Measurements from ENCODE around the gene PIM3.
"Not testable (repeated sequence)": the region's sequence is repeated elsewhere in the genome, so short reads cannot be mapped to it uniquely, and the experiment has no call there.

PIM3 gene

DNA sequence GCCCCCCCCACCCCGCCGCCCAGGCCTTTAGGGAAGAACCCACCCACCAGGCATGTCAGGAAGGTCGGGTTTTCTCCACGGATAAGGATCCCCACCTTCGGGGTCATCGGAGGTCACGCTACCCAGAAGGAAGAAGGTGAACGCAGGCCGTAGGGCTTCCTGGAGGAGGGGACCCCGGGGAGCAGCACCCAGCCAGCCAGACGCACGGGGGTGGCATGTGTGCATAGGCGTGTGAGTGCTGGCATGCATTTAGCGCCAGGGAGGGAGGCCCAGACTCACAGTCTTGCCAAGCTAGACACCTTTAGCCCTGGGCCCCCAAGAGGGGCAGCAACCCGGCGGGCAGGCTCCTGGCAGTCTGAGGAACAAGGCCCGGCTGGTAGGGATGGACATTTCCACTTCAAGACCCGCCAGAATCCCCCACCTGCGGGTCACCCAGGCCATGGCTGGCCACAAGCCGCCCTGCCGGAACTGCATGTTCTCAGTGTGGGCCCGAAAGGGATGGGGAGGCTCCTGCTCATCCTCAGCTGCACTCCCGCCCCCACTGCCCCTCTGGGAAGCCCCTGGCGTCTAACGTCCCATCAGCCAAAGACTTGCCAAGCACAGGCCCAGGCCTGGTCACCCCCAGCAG is 16.7 kb upstream of the PIM3 start:
- DNase-seq = no peak

DNA sequence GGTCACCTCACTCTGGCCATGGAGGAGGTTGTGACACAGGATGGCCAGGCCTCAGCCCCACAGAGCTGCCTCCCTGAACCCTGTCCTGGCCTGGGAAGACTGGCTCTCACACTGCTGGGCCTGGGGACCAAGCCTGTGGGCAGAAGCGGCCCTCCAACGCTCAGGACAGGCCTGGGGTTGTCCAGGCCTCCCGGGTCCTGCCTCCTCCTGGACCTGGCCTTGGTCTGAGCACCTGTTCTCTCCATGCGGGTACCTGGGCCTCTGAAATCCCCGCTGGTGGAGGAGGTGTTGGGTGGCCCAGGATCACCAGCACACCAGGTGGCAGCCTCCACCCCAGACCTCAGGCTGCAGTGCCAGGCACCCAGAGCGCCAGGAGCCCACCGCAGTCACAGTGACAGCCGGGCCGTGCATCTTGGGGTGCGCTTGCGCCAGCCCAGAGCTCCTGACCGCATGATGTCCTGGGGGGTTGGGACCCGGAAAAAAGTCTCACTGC is 16.1 kb upstream of the PIM3 start:
- no peak for DNase-seq

DNA sequence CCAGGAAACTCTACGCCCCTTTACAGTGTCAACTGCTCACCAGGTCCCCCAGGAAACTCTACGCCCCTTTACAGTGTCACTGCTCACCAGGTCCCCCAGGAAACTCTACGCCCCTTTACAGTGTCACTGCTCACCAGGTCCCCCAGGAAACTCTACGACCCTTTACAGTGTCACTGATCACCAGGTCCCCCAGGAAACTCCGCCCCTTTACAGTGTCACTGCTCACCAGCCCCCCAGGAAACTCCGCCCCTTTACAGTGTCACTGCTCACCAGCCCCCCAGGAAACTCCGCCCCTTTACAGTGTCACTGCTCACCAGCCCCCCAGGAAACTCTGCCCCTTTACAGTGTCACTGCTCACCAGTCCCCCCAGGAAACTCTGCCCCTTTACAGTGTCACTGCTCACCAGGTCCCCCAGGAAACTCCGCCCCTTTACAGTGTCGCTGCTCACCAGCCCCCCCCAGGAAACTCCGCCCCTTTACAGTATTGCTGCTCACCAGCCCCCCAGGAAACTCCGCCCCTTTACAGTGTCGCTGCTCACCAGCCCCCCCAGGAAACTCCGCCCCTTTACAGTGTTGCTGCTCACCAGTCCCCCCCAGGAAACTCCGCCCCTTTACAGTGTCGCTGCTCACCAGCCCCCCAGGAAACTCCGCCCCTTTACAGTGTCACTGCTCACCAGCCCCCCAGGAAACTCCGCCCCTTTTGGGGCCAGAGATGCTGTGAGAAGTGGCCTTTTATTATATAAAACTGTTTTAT is 15.4 kb upstream of the PIM3 start:
- not testable (repeated sequence) for DNase-seq

DNA sequence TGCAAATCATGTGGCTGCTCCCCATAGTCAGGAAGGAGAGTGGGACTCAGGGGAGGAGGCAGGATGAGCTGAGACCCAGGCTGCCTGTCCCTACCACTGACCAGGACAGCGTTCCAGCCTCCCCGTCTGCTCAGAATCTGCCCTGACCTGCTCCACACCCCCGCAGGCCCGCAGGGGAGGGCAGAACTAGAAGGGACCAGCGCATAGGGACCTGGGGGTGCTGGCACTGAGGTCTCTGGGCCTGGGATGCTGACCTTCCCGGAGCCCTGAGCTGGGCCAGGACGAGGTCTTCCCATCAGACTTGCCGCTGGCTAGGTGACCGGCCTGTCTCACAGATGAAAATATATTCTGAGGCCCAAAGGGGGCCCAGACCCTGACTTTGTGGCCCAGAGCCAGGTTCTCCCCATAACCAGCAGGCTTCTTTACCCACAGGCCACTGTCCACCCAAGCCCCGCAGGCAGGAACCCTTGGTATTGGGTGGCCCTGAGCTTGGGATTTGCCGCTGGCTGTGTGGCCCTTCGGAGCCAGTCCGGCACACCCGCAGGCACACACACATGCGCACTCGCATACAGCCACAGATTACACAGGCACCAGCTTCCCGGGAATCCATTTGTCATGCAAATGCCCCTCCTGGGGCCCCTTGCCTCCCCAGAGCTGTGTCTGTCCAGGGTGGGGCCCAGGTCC is 13.8 kb upstream of the PIM3 start:
- no peak for DNase-seq

DNA sequence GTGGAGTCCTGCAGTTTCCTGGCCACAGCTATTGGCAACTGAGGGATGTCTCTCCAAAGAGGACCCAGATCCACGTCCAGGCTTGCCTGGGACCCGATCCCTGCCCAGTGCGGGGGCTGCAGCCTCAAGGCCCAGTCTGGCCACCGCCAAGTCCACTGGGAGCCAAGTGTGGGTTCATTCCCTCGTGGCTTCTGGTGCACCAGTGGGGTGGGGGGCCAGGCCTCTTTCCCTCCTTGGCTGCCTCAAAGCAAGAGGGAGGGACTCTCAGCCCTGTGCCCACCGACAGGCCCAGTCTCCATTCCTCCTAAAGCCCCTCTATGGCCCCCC is 13.3 kb upstream of the PIM3 start:
- DNase-seq = no peak

DNA sequence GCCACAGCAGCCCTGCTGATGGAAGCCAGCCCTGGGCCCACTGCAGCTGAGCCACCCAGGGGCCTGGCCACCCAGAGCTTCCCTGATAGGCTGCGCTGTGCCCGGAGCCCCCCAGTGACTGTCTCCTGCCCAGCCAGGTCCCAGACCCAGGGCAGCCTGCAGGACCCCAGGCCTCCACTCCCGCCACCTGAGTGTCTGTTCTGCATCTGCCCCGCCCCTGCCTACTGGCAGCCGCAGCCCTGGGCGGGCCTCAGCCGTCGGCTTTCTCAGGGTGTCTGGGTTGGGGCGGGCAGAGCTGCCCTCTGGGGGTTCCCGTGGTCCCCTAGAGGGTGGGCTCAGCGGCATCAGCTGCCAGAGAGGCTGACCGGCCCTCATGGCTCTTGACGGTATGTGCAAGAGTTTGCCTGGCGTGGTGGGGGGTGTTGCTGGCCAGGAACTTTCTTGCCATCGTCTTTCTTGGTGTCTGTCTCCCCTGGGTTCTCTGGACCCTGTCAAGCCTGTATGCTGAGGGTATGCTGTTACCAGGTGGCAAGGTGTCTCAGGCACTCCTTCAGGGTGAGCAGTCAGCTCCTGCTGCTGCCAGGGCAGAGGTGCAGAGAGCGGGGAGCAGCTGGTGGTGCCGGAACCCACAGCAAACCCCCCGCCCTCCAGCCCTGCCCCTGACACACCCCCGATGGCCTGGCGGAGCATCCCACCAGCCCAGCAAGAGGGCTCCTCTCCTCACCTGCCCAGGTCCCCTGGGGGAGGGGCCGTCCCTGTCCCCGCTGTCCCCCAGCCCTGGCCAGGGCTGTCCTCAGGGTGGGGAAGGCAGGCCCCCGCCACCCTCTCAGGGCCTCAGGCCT is 12.2 kb upstream of the PIM3 start:
- no peak for DNase-seq

DNA sequence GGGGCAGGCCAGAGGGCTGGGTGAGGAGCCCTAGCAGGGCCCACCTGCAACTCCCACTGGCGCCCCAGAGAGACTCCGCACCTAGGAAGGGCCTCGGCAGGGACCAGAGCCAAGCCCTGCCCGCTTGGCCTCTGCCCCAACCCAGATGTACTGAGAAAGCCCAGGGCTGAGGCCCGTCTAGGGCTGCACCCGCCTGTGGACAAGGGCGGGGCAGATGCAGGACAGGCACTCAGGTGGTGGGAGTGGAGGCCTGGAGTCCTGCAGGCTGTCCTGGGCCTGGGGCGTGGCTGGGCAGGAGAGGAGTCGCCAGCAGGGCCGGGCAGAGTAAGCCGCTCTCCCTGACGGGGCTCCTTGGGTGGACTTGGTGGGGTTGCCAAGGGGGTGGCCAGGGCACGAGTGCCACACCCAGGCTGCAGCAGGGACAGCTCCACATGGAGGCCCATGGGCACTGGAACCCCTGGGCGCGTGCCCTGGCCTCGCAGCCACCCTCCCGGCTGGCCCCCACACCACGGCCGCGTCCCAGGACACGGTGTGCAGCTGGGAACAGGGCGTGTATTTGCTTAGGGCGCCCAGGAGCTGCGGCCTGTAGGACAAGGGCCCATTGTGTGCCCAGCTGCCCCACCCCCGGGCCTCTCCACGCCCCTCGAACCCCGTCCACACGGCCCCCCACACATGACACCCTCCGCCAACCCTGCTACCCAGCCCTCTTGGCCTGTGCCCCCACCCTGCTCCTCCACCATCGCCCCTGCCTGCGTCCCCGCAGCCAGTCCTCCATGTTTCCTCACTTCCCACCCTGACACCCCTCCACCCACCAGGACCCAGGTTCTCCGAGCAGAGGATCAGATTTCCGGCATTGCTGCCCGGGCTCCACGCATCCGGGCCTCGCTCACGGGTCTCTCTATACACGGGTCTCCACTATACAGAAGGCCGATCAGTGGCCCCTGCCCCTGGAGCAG is 11.3 kb upstream of the PIM3 start:
- no peak for DNase-seq

DNA sequence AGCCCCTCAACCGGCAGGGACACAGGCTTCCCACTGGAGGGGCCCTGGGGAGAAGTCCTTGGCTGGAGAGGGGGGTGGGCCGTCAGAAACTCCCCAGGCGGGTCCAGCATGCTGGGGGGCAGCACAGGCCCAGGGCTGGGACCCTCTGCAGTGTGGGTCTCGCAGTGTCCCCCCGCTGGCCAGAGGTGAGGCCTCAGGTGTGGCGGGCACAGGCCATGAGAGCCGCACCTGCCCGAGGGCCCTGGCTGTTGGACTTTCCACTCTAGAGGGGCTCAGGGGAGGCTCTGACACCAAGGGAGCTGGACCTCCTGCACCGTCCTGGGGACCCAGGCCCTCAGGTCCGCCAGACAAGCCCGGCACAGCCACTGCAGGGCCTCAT is 10.7 kb upstream of the PIM3 start:
- no peak for DNase-seq

DNA sequence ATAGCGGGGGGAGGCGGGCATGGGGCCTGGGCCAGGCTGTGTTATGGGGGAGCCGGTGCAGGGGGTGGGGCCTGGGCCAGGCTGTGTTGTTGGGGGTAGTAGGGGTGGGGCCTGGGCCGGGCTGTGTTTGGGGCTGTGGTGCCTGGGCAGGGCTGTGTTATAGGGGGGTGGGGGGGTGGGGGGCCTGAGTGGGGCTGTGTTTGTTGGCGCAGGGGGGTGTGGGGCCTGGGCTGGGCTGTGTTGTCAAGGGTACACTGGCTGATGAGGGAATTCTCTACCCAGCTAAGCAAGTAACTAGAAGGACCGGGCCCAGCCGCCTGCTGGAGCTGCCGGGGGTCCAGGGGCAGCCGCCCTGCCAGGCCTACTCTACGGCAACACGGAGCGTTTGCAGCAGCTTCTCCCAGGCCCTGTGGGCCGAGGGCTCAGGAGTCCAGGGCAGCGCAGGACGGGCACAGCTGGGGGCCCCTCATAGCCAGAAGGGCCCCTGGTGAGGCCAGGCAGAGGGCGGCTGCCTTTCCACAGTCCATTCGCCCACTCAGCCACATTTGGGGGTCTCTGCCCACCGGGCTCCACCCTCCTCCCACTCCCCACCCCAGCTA is 10.1 kb upstream of the PIM3 start:
- no peak for DNase-seq

DNA sequence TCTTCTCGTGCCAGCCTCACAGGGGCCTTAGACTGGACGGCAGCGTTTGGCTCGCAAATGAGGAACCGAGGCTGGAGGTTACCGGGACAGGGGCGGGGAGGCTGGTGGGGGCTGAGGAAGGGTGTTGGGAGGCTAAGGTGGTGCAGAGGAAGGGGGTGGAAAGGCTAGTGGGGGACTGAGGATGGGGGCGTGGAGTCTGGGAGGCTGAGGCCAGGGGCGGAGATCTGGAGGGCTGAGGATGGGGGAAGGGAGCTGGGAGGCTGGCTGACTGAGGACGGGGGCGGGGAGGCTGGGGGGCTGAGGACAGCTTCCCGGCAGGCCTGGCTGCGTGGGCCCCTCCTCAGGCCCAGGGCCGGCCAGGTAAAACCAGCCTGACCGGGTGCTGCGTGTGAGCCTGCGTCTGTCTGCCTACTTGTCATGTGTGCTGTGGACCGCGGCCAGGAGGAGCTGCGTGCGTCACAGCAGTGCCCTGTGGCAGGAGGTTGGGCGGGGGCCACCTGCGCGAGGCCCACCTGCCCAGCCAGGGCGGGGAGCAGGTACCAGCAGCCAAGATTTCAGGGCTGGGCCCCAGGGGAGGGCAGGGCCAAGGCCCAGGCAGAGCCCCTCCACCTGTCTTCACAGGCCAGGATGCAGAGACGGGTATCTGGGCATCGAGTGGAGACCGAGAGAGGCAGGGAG is 9.4 kb upstream of the PIM3 start:
- no peak for DNase-seq

DNA sequence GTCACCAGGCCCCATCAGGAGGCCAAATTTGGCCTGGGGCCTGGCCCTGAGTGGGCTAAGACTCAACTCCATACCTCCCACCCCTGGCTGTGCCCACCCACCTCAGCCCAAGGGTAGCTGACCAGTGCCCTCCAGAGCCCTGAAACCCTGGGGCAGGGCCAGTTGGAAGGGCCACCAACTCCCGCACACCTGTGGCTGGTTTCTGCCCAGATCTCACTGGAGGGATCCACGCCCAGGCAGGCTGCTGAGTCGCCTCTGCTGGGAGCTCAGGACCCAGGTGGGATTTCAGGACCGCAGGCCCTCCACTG is 8.9 kb upstream of the PIM3 start:
- no peak for DNase-seq

DNA sequence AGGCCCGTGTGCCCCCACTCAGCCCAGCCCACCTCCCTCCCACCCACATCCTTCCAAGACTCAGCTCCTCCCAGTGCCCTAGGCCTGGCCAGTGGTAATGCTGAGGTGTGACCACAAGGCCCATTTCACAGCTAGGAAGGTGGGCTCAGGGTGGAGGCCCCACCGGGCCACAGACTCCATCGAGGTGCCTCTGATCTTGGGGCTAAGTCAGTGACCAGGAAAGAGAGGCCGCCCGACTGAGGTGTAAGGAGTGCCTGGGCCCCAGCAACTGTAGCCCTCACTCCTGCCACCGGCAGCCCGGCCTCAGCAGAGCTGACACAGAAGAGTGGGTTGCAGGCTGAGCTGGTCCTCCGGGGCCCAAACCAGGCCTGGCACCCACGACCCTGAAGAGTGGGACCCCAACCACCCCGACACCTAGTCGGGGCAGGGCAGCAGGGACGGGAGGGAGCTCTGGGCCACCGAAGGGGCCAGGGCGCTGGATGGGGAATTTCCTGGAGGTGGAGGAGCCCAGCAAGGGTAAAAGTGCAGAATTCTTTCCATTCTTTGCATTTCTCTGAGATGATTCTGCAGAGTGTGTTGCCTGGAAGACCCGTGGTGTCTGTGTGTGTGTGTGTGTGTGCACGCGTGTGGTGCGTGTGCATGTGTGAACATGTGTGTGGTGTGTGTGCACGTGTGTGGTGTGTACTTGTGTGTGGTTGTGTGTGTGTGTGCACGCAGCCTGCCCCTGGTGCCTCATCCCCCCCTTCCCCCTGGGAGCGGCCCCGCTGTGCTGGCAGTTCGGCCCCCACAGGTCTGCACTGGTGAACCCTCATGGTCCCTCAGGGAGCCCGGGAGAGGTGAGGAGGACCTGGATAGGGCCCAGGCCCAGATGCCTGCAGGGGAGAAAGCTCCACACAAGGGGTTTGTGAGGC is 8.3 kb upstream of the PIM3 start:
- DNase-seq = peak; percentile 81

DNA sequence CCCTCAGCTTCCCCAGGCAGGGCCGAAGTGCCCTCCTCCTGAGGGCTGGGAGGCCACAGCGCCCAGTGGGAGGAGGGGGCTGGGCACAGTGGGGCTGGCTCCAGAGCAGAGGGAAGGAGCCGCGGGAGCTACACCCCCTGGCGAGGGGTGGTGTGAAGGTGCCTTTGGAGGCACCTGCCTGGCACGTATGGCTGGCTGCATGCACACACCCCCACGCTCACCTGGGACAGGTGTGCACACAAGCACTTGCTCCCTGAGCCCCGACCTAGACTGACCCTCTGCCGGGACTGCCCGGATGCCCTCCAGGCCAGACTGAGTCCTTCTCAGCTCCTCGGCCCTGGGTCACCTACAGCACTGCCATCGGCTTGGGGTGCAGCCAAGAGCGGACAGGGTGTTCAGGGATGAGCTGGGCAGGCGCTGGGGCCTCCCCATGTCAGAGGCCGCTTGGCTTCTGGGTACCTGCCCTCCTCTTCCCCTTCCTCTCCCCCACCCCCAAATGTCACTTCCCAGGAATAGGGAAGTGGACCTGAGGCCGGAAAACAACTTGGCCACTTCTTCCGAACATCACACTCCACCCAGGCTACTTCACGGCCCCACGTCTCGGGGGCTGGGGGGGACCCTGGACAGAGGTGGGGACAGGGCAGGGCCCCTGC is 7.4 kb upstream of the PIM3 start:
- DNase-seq = no peak

DNA sequence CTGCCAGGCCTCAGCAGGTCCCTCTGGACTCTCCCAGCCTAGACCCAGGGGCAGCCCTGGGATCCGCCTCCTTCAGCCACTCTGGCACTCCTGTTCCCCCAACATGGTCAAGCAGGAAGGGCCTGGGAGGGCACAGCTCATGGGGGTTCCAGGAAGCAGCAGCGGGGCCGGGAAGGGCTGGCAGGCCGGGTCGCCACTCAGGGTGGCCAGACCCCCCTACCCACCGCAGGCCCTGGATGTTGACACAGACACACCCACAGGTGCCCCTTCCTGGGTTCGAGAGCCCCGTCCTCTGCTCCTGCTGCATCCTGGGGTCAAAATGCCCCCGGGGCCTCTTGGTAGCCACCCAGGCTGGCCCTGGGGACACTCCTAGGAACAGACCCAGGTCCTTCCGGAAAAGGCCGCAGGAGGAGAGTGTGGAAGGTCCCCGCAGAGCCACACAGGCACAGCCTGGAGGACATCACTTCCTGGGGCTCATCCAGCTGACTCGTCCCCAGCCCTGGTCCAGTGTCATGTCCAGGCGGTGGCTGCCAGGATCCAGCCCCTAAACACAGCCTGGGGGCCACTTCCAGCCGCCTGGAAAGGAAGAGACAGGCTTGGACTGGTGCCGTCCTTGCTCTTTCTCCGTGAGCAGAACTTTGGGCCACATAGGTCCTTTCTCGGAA is 6.8 kb upstream of the PIM3 start:
- DNase-seq = no peak

DNA sequence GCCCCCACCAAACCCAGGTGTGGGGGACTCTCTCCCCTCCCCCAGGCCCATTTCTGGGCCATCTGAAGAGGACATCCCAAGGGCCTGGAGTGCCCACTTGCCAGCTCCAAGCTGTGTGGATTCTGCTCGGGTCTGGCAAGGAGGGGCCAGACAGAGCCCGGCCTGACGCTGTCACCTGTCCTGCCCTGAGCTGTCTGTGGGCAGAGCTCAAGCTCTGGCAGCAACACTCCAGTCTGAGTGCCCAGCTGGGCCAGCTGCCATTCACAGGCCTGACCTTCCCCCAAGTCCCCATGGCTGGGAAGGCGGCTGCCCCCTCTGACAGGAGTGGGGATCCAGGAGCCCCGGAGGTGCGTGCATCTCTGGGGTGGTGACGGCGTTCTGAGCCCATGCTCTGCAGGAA is 6.2 kb upstream of the PIM3 start:
- DNase-seq = no peak

DNA sequence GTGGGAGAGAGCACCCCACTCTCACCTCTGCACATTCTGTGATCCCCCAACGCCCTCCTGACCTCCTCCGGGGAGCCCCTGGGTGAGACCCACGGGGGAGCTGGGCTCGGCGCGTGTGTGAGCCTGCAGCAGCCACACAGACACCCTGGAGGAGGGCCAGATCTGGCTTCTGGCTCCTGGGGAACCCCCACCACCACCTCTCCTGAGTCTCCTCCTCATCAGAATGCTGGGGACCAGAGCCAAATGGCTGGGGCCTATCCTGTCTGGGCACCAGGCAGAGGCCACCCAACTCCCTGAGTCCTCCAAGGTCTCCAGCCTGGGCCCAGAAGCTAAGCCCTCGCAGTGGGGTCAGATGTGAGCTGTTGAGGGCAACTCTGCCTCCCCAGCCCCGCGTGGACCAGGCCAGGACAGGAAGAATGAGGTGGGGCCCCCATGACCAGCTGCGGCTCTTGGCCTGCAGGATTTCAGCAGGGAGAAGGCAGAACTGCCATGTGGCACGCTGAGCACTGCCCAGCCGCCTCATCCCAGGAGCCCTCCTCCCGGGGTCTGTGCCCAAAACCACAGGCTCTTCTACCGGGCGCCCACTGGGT is 5.5 kb upstream of the PIM3 start:
- no peak for DNase-seq

DNA sequence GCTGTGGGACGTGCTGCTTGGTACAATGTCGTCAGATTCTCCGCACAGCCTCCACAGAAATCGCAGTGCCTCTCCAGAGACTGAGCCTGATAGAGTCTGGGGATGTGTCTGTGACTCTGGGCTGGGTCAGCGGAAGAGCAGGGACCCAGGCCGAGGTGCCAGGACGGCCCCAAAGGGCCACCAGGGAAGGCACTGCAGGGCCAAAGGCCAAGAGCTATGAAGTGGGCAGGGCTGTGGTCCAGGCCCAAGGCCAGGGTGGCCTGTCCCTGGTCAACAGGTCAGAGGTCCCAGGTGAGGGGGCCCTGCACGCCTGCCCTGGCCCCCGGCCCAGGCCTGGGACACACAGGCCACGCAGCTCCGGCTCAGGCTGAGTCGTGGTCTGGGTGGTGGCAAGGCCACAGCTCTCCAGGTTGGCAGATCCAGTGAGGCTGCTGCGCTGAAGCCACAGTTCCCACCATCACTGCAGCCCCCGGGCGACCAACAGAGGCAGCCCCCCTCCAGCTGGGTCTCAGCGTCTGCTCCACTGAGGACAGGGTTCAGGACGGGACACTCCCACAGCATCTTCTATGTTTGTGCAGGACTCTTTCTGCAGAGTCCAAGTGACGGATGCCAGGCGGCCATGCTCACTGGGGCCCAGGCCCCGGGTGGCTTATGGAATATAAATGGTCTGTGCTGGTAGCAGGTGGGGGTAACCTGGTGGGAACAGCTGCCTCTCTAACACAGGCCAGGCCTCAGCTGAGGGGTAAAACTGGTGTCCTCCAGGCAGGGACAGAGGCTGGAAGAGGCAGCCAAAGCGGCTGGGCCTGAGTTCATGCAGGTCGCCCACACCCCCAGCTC is 4.8 kb upstream of the PIM3 start:
- no peak for DNase-seq

DNA sequence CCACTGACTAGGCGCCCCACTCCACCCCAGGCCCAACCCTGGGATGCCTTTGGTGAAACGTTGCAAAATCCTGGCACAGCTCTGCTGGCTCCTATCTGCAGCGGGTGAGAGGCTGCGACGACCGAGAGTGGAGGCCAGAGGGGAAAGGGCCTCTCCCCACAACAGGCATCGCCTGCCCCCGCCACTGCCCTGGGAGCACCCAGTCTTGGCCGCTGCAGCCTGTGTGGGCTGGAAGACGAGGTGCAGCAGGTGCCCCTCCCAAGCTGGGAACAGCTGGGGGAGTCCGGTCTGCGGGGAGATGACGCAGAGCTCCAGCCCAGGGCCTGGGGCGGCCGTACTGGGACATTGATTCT is 4.2 kb upstream of the PIM3 start:
- DNase-seq = no peak

Data from HCEC 1CT (cell line).